NCI-H69 (cell line): ENCODE results near the gene SFT2D3.
"Not testable (repeated sequence)": the region's sequence is repeated elsewhere in the genome, so short reads cannot be mapped to it uniquely, and the experiment has no call there.

Experiments used
- DNase-seq: peaks from one replicate; lab custom pipeline; 2025; lab: John Stamatoyannopoulos, UW

Gene SFT2D3

DNA sequence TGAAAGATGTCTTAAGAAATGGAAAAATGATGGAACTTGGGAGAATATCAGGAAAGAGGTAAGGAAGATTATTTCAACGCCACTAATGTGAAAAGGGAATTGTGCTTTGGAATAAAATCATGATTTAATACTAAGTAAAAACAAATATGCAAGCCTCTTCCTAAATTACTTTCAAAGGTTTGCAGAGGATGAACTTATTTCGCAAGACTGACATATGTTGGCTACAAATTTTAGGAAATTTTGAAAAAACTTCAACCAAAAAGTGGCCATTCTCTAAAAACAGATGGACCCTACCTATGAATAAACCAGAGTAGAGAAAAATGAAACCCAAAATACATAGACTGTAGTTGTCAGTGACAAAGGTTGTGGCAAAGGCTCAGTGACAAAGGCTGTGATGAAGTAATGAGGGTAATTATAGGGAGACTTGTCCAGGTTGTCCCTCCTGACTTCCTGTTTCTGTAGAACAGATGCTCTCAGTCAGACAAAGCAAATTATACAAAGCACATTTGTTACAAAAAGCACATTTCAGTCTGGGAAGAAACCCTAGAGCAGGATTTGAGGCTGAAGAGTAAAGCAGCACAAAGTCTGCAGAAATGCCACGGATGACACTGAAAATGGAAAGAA, 39.5 kb downstream of the SFT2D3 start:
- DNase-seq, result peak; percentile 83

DNA sequence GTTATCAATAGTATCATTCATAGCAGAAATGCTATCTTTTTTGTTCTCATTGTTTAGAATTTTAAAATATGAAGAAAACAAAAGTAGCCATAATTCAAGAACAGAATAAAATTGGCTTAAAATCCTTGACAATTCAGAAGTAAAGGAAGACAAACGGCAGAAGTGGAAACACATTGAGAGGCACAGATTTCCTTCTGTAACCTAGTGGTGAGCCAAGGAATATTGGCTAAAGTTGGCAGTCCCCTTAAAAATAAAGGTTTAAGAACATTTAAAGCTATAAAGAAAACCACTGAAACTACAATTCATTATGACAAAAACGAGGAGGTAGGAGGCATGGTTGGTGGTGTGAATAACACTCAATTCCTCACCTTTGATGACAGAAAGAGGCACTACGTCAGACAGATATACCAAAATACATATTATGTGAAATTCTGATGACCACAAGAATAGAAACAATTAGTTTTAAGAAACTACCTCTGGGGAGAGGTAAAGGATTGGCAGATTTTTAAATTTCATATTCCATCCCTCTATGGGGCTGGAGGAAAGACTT, 42.3 kb downstream of the SFT2D3 start:
- no peak for DNase-seq

DNA sequence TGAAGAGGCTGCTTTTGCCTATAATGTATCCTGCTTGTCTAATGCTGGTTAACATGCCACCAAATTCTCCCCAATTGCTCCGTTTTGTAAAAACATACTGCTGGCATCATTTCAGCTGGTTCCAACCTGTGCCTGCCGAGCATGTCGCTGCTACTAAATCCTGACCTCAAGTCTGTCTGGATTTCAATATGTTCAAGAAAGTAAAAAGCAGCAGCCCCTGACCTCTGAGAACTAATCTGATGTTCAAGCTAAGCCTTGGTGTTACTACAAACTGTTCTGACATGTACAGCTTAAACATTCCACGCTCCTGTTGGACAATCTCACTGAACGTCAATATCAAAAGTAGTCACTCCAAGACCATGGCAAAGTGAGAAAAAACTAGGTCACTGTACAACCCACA, 46.3 kb downstream of the SFT2D3 start:
- no peak for DNase-seq

DNA sequence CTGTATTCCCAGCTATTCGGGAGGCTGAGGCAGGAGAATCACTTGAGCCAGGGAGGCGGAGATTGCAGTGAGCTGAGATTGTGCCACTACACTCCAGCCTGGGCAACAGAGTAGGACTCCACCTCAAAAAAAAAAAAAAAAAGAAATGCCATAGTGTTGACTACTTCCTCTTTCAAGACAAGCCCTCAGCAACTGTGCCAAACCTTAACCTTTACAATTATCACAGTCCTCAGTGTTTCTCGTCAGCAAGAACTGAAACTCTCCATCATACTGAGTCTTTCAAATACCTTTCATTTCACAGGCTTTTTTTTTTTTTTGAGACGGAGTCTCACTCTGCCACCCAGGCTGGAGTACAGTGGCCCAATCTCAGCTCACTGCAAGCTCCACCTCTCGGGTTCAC, 48.2 kb downstream of the SFT2D3 start:
- DNase-seq, result not testable (repeated sequence)

DNA sequence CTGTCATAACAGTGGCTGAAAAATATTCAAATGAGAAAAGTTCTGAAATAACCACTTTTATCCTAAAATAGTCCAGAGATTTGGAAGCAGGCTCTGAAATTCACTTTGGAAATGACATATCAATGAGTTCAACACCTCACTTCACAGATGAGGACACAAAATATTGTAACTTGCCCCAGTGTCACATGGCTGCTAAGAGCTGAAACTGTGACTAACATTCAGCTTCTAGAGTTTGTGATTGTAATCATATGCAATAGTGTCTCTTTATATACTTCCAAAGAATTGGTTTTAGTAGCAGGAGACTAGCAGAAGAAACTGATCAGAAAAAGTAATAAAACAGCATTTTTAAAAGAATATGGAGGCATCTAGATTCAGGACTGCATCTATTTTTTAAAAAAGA, 52.1 kb downstream of the SFT2D3 start:
- no peak for DNase-seq

DNA sequence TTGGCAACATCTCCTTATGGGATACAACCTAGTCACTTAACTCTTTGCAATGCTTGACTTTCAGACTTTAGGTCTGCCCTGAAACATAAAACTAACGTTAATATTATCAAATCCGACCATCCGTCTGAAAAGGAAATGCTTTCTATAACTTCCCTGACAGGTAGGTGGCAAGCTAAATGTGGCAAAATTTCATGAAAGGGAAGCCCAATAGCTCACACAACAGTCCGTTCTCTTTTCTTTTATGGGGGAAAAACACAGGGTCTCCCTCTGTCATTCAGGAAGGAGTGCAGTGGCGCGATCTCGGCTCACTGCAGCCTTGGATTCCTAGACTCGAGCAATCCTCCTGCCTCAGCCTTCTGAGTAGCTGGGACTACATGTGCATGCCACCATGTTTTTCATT, 52.9 kb downstream of the SFT2D3 start:
- DNase-seq, result no peak
